HUDEP-2 (cell line): ENCODE results near the gene ABHD17C.
A peak's percentile ranks its signal among the peaks of the same experiment; 100 is the strongest.

ENCODE experiments used
- DNase-seq, 76 experiments: peaks; one replicate each; lab custom pipeline; 2025; ENCODE audit not compliant: unreplicated experiment in 76 of 76; lab: John Stamatoyannopoulos, UW

The ABHD17C gene

DNA sequence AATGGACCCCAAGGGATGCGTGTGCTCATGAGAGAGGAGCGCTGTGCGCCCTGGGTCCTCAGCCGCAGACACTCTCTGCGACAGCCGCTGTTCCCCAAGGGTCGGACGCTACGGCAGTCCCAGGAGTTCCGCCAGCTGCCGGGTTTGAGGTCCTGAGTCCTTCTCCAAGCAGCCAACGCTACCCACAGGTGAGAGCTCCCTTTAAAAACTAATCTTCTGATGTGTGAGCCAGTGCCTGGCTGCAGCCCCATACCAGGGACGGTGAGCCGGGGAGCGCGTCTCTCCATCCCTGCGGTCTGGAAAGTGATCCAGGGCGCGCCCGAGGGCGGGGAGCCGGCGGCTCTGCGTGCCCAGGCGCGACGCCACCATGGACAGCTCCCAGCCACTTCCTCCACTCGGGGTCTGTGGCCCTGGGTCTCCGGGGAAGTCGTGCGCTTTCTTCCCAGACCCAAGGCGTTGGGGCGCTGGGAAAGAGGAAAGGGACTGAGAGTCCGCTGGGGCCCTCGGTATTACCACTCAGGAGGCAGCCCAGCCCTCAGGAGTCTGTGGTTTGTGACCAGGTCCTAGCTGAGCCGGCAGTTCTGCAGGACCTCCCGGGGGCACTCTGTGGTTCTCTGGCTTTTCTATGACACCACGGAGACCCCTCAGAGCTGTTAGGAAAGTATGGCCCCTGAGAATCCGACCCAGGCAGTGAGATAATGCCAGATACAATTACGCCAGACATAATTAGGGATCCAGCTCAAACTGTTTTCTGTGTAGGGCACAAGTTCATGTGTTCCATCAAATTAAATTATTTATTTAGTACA, 85.5 kb downstream of the ABHD17C start:
- DNase-seq = peak in 35 of 76 experiments; percentile 1 to 58 (median 22)

DNA sequence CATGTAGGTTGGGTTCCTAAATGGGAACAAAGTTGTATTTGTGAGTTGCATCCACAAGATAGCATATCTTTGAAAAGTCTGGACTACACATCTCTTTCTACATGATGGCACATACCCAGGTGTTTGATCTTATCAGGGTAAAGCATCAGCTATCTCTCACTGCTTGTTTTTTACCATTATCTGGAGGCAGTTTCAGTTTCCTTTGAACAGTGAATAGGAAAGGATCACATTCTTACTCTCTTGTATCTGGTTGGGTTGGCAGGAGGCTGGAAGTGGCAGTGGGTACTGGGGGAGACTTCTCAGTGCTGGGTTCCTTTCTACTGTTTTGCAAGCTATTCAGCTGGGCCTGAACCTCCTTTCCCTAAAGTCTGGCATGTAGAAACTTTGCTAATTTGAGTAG, 88.2 kb downstream of the ABHD17C start:
- no peak for DNase-seq

GRCh38 chr15:80785335-80785734, 90.2 kb downstream of the ABHD17C start:
- no peak for DNase-seq

GRCh38 chr15:80785811-80786354, 90.8 kb downstream of the ABHD17C start:
- no peak for DNase-seq

DNA sequence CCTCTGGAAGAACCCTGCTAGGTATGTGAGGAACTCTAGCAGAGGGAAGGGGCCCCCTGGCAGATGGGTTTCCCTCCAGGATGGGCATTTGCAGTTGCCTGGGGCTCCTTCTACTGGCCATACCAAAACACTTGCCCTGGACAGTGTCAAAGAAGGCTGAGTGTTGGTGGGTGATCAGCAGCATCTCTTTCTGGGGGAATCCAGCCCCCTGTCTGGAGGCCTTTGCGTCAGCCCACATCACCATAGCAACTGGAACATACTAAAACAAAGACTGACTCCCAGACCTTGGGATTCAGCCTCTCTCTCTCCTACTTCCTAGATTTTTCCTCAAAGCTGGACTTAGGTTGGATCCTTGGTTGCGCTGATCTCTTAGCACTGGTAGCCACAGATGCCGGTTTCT, 92.2 kb downstream of the ABHD17C start:
- DNase-seq = no peak

DNA sequence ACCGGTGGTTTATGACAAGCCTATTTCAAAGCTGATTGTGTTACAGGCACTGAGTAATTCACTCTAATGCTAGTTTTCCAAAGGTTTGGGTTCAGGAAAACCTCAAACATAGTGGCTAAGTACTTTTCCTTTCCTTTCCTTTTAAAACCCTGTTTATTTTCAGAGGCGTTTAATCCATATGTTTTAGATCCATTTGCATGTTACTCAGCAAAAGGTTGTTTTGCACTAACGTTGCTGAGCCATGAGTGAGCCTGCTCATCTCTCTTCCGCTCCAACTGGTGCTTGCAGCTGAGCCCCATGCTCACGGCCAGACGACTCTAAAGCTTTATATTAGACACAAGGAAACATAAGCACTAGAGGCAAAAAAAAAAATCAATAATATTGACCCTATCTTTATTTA, 93.4 kb downstream of the ABHD17C start:
- no peak for DNase-seq

DNA sequence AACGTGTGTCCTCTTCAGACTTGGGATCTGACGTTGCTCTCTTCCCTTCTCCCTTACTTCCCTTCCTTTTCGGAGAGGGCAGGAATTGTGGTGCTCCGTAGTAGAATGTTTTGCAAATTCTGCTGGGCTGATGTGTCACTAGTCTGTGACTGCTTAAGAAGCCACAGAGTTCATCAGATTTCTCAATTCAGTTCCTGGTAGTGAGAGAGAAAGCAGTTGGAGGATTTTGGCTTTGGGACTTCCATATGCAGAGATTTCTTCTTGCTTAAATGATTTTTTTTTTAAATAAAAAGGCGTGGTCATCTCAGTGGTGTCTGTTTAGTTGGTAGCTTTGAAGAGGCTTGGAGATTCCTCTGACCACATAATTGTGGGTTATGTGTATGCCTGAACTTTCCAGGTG, 94.2 kb downstream of the ABHD17C start:
- no peak for DNase-seq

- no peak for DNase-seq
Measured at GRCh38 chr15:80789796-80790195, 94.7 kb downstream of the ABHD17C start.

DNA sequence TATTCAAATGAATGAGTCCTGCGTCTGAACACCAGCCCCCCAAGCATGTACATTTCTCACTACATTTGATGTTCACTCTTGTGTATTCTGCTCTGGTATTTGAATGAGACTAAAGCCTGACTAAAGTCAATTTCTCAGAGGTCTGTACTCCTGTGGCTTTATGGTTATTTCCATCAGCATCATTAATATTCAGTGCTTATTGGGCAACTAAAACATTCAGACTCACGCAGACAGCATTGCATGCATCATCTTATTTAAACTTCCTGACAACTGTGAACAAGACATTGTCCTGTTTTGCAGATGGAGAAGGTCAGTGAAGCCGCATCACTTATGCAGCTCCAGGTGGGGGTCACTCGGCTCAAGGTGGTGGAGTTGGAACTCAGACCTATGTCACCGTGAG, 95.1 kb downstream of the ABHD17C start:
- DNase-seq = no peak

- DNase-seq = no peak
Measured at GRCh38 chr15:80791004-80791403, 95.9 kb downstream of the ABHD17C start.

GRCh38 chr15:80796407-80796806, 101.3 kb downstream of the ABHD17C start:
- no peak for DNase-seq

- DNase-seq = no peak
Measured at GRCh38 chr15:80798911-80799310, 103.8 kb downstream of the ABHD17C start.

- DNase-seq = no peak
Measured at GRCh38 chr15:80800067-80800466, 105.0 kb downstream of the ABHD17C start.

DNA sequence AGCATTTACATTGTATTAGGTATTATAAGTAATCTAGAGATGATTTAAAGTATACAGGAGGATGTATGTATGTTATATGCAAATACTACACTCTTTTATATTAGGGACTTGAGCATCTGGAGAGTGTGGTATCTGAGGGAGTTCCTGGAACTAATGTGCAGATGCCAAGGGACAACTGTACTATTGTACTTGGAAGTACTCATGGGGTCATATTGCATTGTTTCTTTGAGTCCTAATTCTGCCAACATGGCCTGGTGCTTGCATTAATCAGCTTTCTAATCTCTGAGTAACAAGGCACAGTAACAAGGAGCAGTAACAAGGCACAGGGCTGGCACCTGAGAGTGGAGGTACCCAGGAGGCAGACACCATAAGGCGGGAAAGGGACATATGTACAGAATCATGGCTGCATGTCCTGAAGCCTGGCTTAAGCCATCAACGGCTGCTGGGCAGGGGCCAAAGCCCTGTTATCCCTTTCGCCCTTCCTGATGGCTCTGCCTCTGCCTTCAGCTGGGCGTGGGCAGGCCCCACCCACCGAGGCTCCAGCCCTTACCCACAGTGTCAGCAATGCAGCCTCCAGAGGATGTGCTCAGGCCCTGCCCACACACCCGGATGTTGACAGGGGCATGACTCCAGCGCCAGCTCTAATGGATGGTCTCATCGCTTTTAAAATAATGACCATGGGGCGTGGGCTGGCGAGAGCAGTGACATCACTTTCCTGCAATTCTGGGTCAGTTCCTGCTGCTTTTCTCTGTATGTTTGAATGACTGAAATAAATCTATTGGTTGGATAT, 107.0 kb downstream of the ABHD17C start:
- peak in 1 of 76 experiments; percentile 9 for DNase-seq

DNA sequence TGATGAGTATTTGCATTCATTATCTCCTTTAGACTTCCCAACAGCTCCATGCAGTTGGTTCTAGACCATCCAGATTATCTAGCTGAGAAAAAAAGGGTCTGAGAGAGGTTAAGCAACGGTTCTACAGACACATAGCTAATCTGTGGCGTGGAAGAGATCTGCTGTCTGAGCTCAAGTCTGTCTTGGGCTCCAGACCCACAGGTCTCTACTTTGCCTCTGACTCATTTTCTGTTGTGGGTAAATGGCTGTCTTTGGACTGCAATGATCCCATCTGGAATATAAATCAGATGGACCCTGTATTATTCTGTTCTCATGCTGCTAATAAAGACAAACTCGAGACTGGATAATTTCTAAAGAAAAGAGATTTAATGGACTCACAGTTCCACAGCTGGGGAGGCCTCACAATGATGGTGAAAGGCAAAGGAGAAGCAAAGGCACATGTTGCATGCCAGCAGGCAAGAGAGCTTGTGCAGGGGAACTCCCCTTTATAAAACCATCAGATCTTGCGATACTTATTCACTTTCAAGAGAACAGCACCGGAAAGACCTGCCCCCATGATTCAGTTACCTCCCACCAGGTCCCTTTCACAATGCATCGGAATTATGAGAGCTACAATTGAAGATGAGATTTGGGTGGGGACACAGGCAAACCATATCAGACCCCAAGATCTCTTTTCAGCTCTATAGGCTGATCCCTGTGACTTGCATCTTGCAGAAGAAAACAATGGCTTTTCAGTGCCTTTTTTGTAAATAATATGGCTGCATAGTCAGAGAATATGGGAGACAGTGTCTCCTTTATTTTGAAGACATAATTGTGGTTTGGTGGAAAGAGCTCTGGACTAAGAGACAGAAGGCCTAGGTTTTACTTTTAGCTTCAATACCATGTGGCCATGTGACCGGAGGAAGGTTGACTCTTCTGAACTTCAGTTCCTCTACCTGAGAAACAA, 108.7 kb downstream of the ABHD17C start:
- no peak for DNase-seq

- no peak for DNase-seq
Measured at GRCh38 chr15:80804970-80805495, 109.9 kb downstream of the ABHD17C start.
